Neuronal stem cell (in vitro differentiated cells): Measurements from ENCODE around the gene PKHD1.

Source experiments
- DNase-seq: peaks from one replicate; pipeline ENCODE4 v3.0.0-alpha.2; 2013; ENCODE audit warnings: low spot score
- H2AFZ ChIP-seq: one replicate; pipeline ENCODE4 v1.6.1; 2013; ENCODE audit warnings: mild to moderate bottlenecking, low read length, inconsistent platforms
- H2AK5ac ChIP-seq: 2 replicates; pipeline ENCODE4 v1.6.1; 2013; ENCODE audit warnings: low read depth, mild to moderate bottlenecking, inconsistent platforms, low read length, moderate library complexity, mixed read lengths
- H2BK120ac ChIP-seq: 2 replicates; pipeline ENCODE4 v1.6.1; 2013; ENCODE audit warnings: low read depth, mild to moderate bottlenecking, inconsistent platforms, low read length, moderate library complexity, mixed read lengths
- H2BK12ac ChIP-seq: one replicate; pipeline ENCODE4 v1.6.1; 2013; ENCODE audit warnings: low read length, inconsistent platforms
- H2BK15ac ChIP-seq: 2 replicates; pipeline ENCODE4 v1.6.1; 2013; ENCODE audit warnings: mild to moderate bottlenecking, low read length, inconsistent platforms, mixed read lengths
- H2BK5ac ChIP-seq: one replicate; pipeline ENCODE4 v1.6.1; 2013; ENCODE audit warnings: inconsistent platforms, mild to moderate bottlenecking, low read length, moderate library complexity
- H3K14ac ChIP-seq: one replicate; pipeline ENCODE4 v1.6.1; 2013; ENCODE audit warnings: low read length, inconsistent platforms
- H3K18ac ChIP-seq: 2 replicates; pipeline ENCODE4 v1.6.1; 2013; ENCODE audit warnings: low read length, inconsistent platforms
- H3K23ac ChIP-seq: 2 replicates; pipeline ENCODE4 v1.6.1; 2013; ENCODE audit warnings: low read depth, mild to moderate bottlenecking, mixed read lengths, low read length, inconsistent platforms; ENCODE audit not compliant: poor library complexity
- H3K27ac ChIP-seq: replicated peaks from 3 replicates; pipeline ENCODE4 v1.5.1; 2013; ENCODE audit warnings: low read length, inconsistent platforms
- H3K27me3 ChIP-seq, 3 experiments: 2 replicates each; pipeline ENCODE4 v1.6.1; 2013; ENCODE audit warnings: low read length in 3 of 3, mild to moderate bottlenecking in 2 of 3, inconsistent platforms in 1 of 3, low read depth in 1 of 3, mixed read lengths in 1 of 3, moderate library complexity in 1 of 3; ENCODE audit not compliant: control insufficient read depth in 3 of 3, insufficient read depth in 3 of 3
- H3K36me3 ChIP-seq, 2 donors: replicated peaks in 1 of 2; 2 replicates each; pipeline ENCODE4 v1.6.1; 2013; ENCODE audit warnings: low read length in 2 of 2; ENCODE audit not compliant: control insufficient read depth in 2 of 2, insufficient read depth in 2 of 2
- H3K4ac ChIP-seq: 2 replicates; pipeline ENCODE4 v1.6.1; 2013; ENCODE audit warnings: inconsistent platforms, mild to moderate bottlenecking, low read length, moderate library complexity
- H3K4me1 ChIP-seq, 2 donors: 1 replicate in 1 of 2; 2 replicates in 1 of 2; pipeline ENCODE4 v1.6.1; 2013; ENCODE audit warnings: low read length in 2 of 2, low read depth in 1 of 2; ENCODE audit not compliant: control insufficient read depth in 2 of 2, insufficient read depth in 1 of 2
- H3K4me2 ChIP-seq: one replicate; pipeline ENCODE4 v1.6.1; 2013; ENCODE audit warnings: mild to moderate bottlenecking, low read length, inconsistent platforms; ENCODE audit not compliant: insufficient read depth, poor library complexity, severe bottlenecking
- H3K4me3 ChIP-seq, 2 donors: 2 replicates each; pipeline ENCODE4 v1.5.1; 2013; ENCODE audit warnings: low read length in 2 of 2, mild to moderate bottlenecking in 2 of 2, inconsistent platforms in 1 of 2, moderate library complexity in 1 of 2
- H3K79me1 ChIP-seq: one replicate; pipeline ENCODE4 v1.6.1; 2013; ENCODE audit warnings: low read depth, mild to moderate bottlenecking, inconsistent platforms, low read length, moderate library complexity
- H3K9ac ChIP-seq: one replicate; pipeline ENCODE4 v1.6.1; 2013; ENCODE audit warnings: mild to moderate bottlenecking, low read depth, low read length, inconsistent platforms; ENCODE audit not compliant: poor library complexity
- H3K9me3 ChIP-seq, 2 donors: replicated peaks in 1 of 2; 2 replicates each; pipeline versions ENCODE3 to v1.6.1; 2013; ENCODE audit warnings: low read length in 2 of 2, mild to moderate bottlenecking in 2 of 2, inconsistent platforms in 1 of 2, low read depth in 1 of 2, mixed read lengths in 1 of 2, moderate library complexity in 1 of 2; ENCODE audit not compliant: control insufficient read depth in 2 of 2, insufficient read depth in 1 of 2
- H4K8ac ChIP-seq: one replicate; pipeline ENCODE4 v1.6.1; 2013; ENCODE audit warnings: low read depth, mild to moderate bottlenecking, inconsistent platforms, low read length, moderate library complexity
- H4K91ac ChIP-seq: one replicate; pipeline ENCODE4 v1.6.1; 2013; ENCODE audit warnings: low read length, low read depth, mild to moderate bottlenecking, inconsistent platforms; ENCODE audit not compliant: poor library complexity
- WGBS, 2 donors: extraction: QIAGEN DNeasy Blood & Tissue Kit; methylation state at CpG; one replicate each; pipeline ENCODE4 v1.1.7; 2013; ENCODE audit warnings: missing lambda C conversion rate in 2 of 2, mixed read lengths in 1 of 2; ENCODE audit not compliant: insufficient read length in 2 of 2, insufficient replicate concordance in 1 of 2; ENCODE audit errors: extremely low coverage in 2 of 2; 5-methylcytosine and 5-hydroxymethylcytosine counted together

Gene PKHD1

GRCh38 chr6:52024451-52025068 lies 62.9 kb downstream of the PKHD1 start:
- H3K4ac ChIP-seq: no peak overlapping the region
- no peak overlapping the region for H2BK12ac ChIP-seq
- no peak overlapping the region for H2BK5ac ChIP-seq
- no CpG with 5 or more reads among the region's 12 CpGs for WGBS, 2 donors
- no peak overlapping the region for H3K4me3 ChIP-seq
- H3K18ac ChIP-seq: no peak overlapping the region
- DNase-seq: no peak
- H3K27me3 ChIP-seq: no peaks in the 10 kb centered on the region
- no peak overlapping the region for H2BK120ac ChIP-seq
- H3K9ac ChIP-seq: no peak overlapping the region
- H3K79me1 ChIP-seq: no peaks in the 10 kb centered on the region
- no peak overlapping the region for H3K4me2 ChIP-seq
- no peak overlapping the region for H3K14ac ChIP-seq
- H2BK15ac ChIP-seq: no peak overlapping the region
- H4K91ac ChIP-seq: no peak overlapping the region
- no peak overlapping the region for H2AK5ac ChIP-seq
- H3K36me3 ChIP-seq: no peaks in the 10 kb centered on the region
- H3K9me3 ChIP-seq: no peaks in the 10 kb centered on the region
- H3K27ac ChIP-seq: no peak overlapping the region
- no peak overlapping the region for H3K23ac ChIP-seq
- H3K4me1 ChIP-seq: no peaks in the 10 kb centered on the region
- H2AFZ ChIP-seq: no peak overlapping the region
- no peak overlapping the region for H4K8ac ChIP-seq

- H3K79me1 ChIP-seq: no peaks in the 10 kb centered on the region
- no peak overlapping the region for H2BK15ac ChIP-seq
- no peak overlapping the region for H2BK5ac ChIP-seq
- no peak overlapping the region for H2AK5ac ChIP-seq
- no peak overlapping the region for H4K8ac ChIP-seq
- no CpG with 5 or more reads among the region's 3 CpGs for WGBS, 2 donors
- no peak overlapping the region for H4K91ac ChIP-seq
- H3K36me3 ChIP-seq: no peaks in the 10 kb centered on the region
- no peak overlapping the region for H3K14ac ChIP-seq
- no peaks in the 10 kb centered on the region for H3K9me3 ChIP-seq
- no peak overlapping the region for H3K27ac ChIP-seq
- no peak overlapping the region for H2BK120ac ChIP-seq
- no peaks in the 10 kb centered on the region for H3K27me3 ChIP-seq
- H3K4me3 ChIP-seq: no peak overlapping the region
- no peak overlapping the region for H3K18ac ChIP-seq
- H3K9ac ChIP-seq: no peak overlapping the region
- H2BK12ac ChIP-seq: no peak overlapping the region
- no peak overlapping the region for H3K4ac ChIP-seq
- H3K23ac ChIP-seq: no peak overlapping the region
- no peak overlapping the region for H3K4me2 ChIP-seq
- no peaks in the 10 kb centered on the region for H3K4me1 ChIP-seq
- no peak overlapping the region for H2AFZ ChIP-seq
- no peak for DNase-seq
Observed at GRCh38 chr6:52022675-52023074, 64.7 kb downstream of the PKHD1 start.

DNA sequence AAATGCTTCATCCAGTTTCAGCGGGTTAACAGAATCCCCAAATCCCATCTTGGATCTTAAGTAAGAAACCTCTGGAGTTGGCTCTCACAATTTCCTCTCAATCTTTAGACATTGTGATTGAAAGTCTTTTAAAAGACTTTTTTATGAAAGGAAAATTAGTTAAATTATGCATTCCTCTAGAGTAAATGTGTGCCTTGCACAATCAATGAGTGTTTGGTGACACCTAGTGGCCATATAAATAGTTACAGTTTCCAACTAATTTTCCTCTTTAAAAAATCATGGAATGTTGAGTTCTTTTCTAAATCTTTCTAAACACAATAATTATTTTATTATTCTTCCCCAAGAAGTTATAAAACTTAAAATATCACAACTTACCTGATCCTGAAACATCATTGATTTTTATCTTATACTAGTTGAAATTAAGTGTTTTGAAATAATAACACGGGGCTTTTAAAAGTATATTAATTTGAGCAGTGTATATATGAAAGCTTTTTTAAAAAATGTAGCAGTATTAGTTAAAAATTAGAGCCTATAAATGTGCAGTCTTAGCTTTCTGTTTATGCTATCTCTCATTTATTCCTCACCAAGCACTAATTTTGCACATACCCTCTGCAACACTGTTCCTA lies 66.4 kb downstream of the PKHD1 start:
- H3K14ac ChIP-seq: no peak overlapping the region
- no CpG with 5 or more reads among the region's 2 CpGs for WGBS, 2 donors
- no peak overlapping the region for H3K23ac ChIP-seq
- H2AK5ac ChIP-seq: no peak overlapping the region
- H3K27me3 ChIP-seq: no peaks in the 10 kb centered on the region
- H3K4me3 ChIP-seq: no peak overlapping the region
- H3K4me2 ChIP-seq: no peak overlapping the region
- no peak overlapping the region for H4K8ac ChIP-seq
- no peaks in the 10 kb centered on the region for H3K79me1 ChIP-seq
- H3K27ac ChIP-seq: no peak overlapping the region
- H2BK120ac ChIP-seq: no peak overlapping the region
- H2BK5ac ChIP-seq: no peak overlapping the region
- H2BK12ac ChIP-seq: no peak overlapping the region
- no peak overlapping the region for H4K91ac ChIP-seq
- H3K9me3 ChIP-seq: no peaks in the 10 kb centered on the region
- DNase-seq: peak; percentile 30
- H3K4me1 ChIP-seq: peaks cover 0 to 3% of the 10 kb centered on the region in 2 donors
- no peak overlapping the region for H2AFZ ChIP-seq
- no peak overlapping the region for H2BK15ac ChIP-seq
- H3K36me3 ChIP-seq: no peaks in the 10 kb centered on the region
- H3K9ac ChIP-seq: no peak overlapping the region
- no peak overlapping the region for H3K4ac ChIP-seq
- H3K18ac ChIP-seq: no peak overlapping the region

- H3K36me3 ChIP-seq: no peaks in the 10 kb centered on the region
- WGBS, 2 donors: no CpG with 5 or more reads among the region's 5 CpGs
- no peaks in the 10 kb centered on the region for H3K79me1 ChIP-seq
- no peak overlapping the region for H4K91ac ChIP-seq
- H3K18ac ChIP-seq: no peak overlapping the region
- no peak overlapping the region for H4K8ac ChIP-seq
- no peaks in the 10 kb centered on the region for H3K27me3 ChIP-seq
- no peak overlapping the region for H2AFZ ChIP-seq
- no peak overlapping the region for H3K27ac ChIP-seq
- no peak overlapping the region for H2AK5ac ChIP-seq
- no peak overlapping the region for H2BK12ac ChIP-seq
- H3K4me2 ChIP-seq: no peak overlapping the region
- H3K23ac ChIP-seq: no peak overlapping the region
- no peak overlapping the region for H2BK120ac ChIP-seq
- H3K4me3 ChIP-seq: no peak overlapping the region
- no peak overlapping the region for H3K9ac ChIP-seq
- no peak for DNase-seq
- no peaks in the 10 kb centered on the region for H3K9me3 ChIP-seq
- H3K14ac ChIP-seq: no peak overlapping the region
- H3K4ac ChIP-seq: no peak overlapping the region
- no peak overlapping the region for H2BK5ac ChIP-seq
- peaks cover 0 to 3% of the 10 kb centered on the region in 2 donors for H3K4me1 ChIP-seq
- H2BK15ac ChIP-seq: no peak overlapping the region
Observed at GRCh38 chr6:52019881-52020280, 67.5 kb downstream of the PKHD1 start.
